Measurements from ENCODE around the gene FGG. TPM values are rescaled to one million over a fixed set of nuclear protein-coding genes. Genes with fewer than 3 reads are reported as not detected.

FGG gene
- total RNA-seq, 1 experiment from 2014 or later = not detected

DNA sequence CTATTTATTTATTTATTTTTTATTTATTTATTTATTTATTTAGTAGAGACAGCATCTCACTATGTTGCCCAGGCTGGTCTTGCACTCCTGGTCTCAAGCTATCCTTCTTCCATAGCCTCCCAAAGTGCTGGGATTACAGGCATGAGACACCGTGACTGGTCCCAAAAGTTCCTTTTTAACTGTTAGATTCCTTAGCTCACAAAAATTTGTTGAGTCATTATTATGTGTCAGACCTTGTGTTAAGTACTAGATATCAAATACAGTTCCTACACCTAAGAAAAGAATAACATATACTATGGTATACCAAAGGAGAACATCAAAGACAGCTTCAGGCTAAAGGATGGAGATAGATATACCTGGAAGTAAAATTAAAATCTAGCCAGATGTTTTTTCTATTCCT is 33.5 kb downstream of the FGG start:
- intact Hi-C loops (cut with micrococcal nuclease; ENCODE audit: unreplicated experiment) = no loop called here
- H3K4me1 ChIP-seq (ENCODE audit: insufficient read depth, low read length, poor library complexity, severe bottlenecking) = peaks cover 4% of the 10 kb centered on the region
- no peaks in the 10 kb centered on the region for H3K36me3 ChIP-seq (ENCODE audit: insufficient read depth, low read length, poor library complexity, severe bottlenecking)
- DNase-seq (ENCODE audit: low spot score) = no peak
- no peak for TF ChIP-seq EZH2 (IDR thresholded peaks at IDR 0.05; ENCODE audit: borderline replicate concordance, low read depth, low read length, poor library complexity, severe bottlenecking)
- TF ChIP-seq, protein P1, sequence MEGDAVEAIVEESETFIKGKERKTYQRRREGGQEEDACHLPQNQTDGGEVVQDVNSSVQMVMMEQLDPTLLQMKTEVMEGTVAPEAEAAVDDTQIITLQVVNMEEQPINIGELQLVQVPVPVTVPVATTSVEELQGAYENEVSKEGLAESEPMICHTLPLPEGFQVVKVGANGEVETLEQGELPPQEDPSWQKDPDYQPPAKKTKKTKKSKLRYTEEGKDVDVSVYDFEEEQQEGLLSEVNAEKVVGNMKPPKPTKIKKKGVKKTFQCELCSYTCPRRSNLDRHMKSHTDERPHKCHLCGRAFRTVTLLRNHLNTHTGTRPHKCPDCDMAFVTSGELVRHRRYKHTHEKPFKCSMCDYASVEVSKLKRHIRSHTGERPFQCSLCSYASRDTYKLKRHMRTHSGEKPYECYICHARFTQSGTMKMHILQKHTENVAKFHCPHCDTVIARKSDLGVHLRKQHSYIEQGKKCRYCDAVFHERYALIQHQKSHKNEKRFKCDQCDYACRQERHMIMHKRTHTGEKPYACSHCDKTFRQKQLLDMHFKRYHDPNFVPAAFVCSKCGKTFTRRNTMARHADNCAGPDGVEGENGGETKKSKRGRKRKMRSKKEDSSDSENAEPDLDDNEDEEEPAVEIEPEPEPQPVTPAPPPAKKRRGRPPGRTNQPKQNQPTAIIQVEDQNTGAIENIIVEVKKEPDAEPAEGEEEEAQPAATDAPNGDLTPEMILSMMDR (conservative IDR thresholded peaks at IDR 0.05; ENCODE audit: low read depth, low read length) = no peak
- peaks cover 8% of the 10 kb centered on the region for H3K27me3 ChIP-seq (replicated peaks; ENCODE audit: insufficient read depth, low read depth, low read length, poor library complexity)
- ChIA-PET CTCF (no interaction called here), POLR2A (ENCODE audit: low non-redundant PET) (no interaction called here)
- H3K4me3 ChIP-seq (ENCODE audit: low read depth, low read length, poor library complexity, severe bottlenecking) = no peak overlapping the region
- no peaks in the 10 kb centered on the region for H3K9me3 ChIP-seq (ENCODE audit: low read depth, low read length, poor library complexity, severe bottlenecking)
- BruUV-seq (replicated peaks) = no TSS peak
- H3K27ac ChIP-seq (ENCODE audit: low read depth, low read length, poor library complexity, severe bottlenecking) = no peak overlapping the region

DNA sequence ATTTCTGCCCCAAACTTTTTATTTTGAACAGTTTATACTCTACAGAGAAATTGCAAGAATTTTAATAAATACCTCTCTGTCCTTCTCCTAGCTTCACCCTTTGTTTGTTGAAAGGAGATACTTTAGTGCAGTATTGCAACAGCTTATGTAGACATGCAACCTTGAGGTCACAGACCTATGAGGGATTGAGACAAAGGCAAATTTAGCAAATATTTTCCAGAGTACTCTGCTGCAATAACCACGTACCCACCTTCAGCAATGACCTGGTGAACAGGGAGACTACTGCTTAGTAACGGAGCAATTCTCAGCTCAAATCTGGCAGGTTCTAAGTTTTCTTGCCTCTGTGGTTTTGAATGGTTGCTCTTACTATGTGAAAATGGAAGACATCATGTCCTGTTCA is 35.1 kb downstream of the FGG start:
- H3K9me3 ChIP-seq (ENCODE audit: low read depth, low read length, poor library complexity, severe bottlenecking) = no peaks in the 10 kb centered on the region
- H3K36me3 ChIP-seq (ENCODE audit: insufficient read depth, low read length, poor library complexity, severe bottlenecking) = no peaks in the 10 kb centered on the region
- TF ChIP-seq, protein P1 (conservative IDR thresholded peaks at IDR 0.05; ENCODE audit: low read depth, low read length) = no peak
- TF ChIP-seq EZH2 (IDR thresholded peaks at IDR 0.05; ENCODE audit: borderline replicate concordance, low read depth, low read length, poor library complexity, severe bottlenecking) = no peak
- no peak overlapping the region for H3K4me3 ChIP-seq (ENCODE audit: low read depth, low read length, poor library complexity, severe bottlenecking)
- DNase-seq (ENCODE audit: low spot score) = no peak
- intact Hi-C loops (cut with micrococcal nuclease; ENCODE audit: unreplicated experiment) = no loop called here
- no TSS peak for BruUV-seq (replicated peaks)
- H3K4me1 ChIP-seq (ENCODE audit: insufficient read depth, low read length, poor library complexity, severe bottlenecking) = peaks cover 4% of the 10 kb centered on the region
- no peak overlapping the region for H3K27ac ChIP-seq (ENCODE audit: low read depth, low read length, poor library complexity, severe bottlenecking)
- peaks cover 2% of the 10 kb centered on the region for H3K27me3 ChIP-seq (replicated peaks; ENCODE audit: insufficient read depth, low read depth, low read length, poor library complexity)
- ChIA-PET CTCF (no interaction called here), POLR2A (ENCODE audit: low non-redundant PET) (no interaction called here)

DNA sequence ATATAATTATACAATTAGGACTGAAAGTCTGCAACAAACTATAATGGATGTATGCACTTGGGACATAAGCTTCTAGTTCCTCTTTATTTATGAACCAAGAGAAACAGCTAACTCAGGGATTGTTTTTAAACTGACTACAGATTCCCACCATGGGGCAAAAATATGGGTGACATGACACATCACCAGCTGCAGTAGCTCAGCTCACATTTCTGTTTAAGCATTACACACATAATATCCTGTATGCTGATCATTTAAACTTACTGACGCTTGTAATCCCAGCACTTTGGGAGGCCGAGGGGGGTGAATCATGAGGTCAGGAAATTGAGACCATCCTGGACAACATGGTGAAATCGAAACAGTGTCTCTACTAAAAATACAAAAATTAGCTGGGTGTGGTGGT is 38.1 kb downstream of the FGG start:
- H3K27me3 ChIP-seq (replicated peaks; ENCODE audit: insufficient read depth, low read depth, low read length, poor library complexity) = no peaks in the 10 kb centered on the region
- TF ChIP-seq, protein P1 (conservative IDR thresholded peaks at IDR 0.05; ENCODE audit: low read depth, low read length) = no peak
- no peak for TF ChIP-seq EZH2 (IDR thresholded peaks at IDR 0.05; ENCODE audit: borderline replicate concordance, low read depth, low read length, poor library complexity, severe bottlenecking)
- no TSS peak for BruUV-seq (replicated peaks)
- no peaks in the 10 kb centered on the region for H3K9me3 ChIP-seq (ENCODE audit: low read depth, low read length, poor library complexity, severe bottlenecking)
- no peak for DNase-seq (ENCODE audit: low spot score)
- ChIA-PET POLR2A (ENCODE audit: low non-redundant PET) (no interaction called here), CTCF (no interaction called here)
- no peak overlapping the region for H3K4me3 ChIP-seq (ENCODE audit: low read depth, low read length, poor library complexity, severe bottlenecking)
- intact Hi-C loops (cut with micrococcal nuclease; ENCODE audit: unreplicated experiment) = no loop called here
- peaks cover 4% of the 10 kb centered on the region for H3K4me1 ChIP-seq (ENCODE audit: insufficient read depth, low read length, poor library complexity, severe bottlenecking)
- H3K36me3 ChIP-seq (ENCODE audit: insufficient read depth, low read length, poor library complexity, severe bottlenecking) = no peaks in the 10 kb centered on the region
- H3K27ac ChIP-seq (ENCODE audit: low read depth, low read length, poor library complexity, severe bottlenecking) = no peak overlapping the region
